ENCODE data around the gene CD46.

The CD46 gene

GRCh38 chr1:207804721-207805468 is 53.0 kb downstream of the CD46 start:
- TF ChIP-seq EZH2 (IDR thresholded peaks at IDR 0.05; ENCODE audit: borderline replicate concordance, low read depth, low read length, severe bottlenecking) = no peak
- no peak for TF ChIP-seq CTCF (IDR thresholded peaks at IDR 0.05; ENCODE audit: borderline replicate concordance, extremely low read depth, low read length, poor library complexity, severe bottlenecking)
- H3K27ac ChIP-seq (ENCODE audit: low read length) = no peak overlapping the region
- peaks cover 98% of the 10 kb centered on the region for H3K36me3 ChIP-seq (ENCODE audit: insufficient read depth, low read length)
- H3K4me1 ChIP-seq (ENCODE audit: insufficient read depth, low read length) = no peaks in the 10 kb centered on the region
- H4K20me1 ChIP-seq (ENCODE audit: insufficient read depth, low read length) = peaks cover 67% of the 10 kb centered on the region
- H2AFZ ChIP-seq (ENCODE audit: low read depth, low read length) = no peak overlapping the region
- H3K4me3 ChIP-seq (ENCODE audit: low read depth in 1 of 2, low read length in 2 of 2) = no peak overlapping the region
- H3K4me2 ChIP-seq (ENCODE audit: insufficient read depth, low read length) = no peak overlapping the region
- no peaks in the 10 kb centered on the region for H3K27me3 ChIP-seq (ENCODE audit: insufficient read depth, low read length, poor library complexity)
- H3K9ac ChIP-seq (ENCODE audit: low read depth, low read length) = no peak overlapping the region
- ATAC-seq (ENCODE audit: insufficient read depth, low read depth) = no peak
- peaks cover 15% of the 10 kb centered on the region for H3K79me2 ChIP-seq (ENCODE audit: insufficient read depth, low read length)
- no peak for DNase-seq
- no peaks in the 10 kb centered on the region for H3K9me3 ChIP-seq (ENCODE audit: insufficient read depth, low read length, severe bottlenecking)

DNA sequence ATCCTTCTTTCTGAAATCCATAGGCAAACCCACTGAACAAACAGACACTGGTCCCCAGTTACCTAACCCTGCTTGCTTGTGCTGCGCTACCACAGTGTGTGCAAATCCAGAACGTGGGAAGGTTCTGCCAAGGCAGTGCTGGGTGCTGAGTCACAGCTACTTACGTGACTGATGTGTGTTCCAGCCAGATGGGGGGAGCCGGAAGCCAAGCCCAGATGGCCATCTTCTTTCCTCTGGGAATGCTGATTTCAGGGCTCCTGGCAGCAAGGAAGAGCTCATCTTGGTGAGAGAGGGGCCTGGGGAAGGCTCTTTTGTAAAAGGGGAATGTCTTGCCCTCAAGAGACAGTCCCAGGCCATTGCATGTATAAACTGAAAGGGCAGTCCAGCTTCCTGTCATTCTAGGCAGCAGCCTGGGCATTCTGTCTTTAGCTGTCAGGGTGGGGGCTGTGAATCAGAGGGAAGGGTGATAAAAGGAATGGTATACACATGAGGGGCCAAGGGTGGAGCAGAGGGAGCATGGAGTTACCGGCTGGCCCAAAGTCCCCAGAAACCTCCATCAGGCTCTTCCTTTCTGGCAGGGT is 54.1 kb downstream of the CD46 start:
- ATAC-seq (ENCODE audit: insufficient read depth, low read depth) (no peak), DNase-seq (no peak)
- H3K27ac ChIP-seq (ENCODE audit: low read length) = no peak overlapping the region
- H4K20me1 ChIP-seq (ENCODE audit: insufficient read depth, low read length) = peaks cover 71% of the 10 kb centered on the region
- no peak overlapping the region for H2AFZ ChIP-seq (ENCODE audit: low read depth, low read length)
- TF ChIP-seq CTCF (IDR thresholded peaks at IDR 0.05; ENCODE audit: borderline replicate concordance, extremely low read depth, low read length, poor library complexity, severe bottlenecking) = no peak
- no peak for TF ChIP-seq EZH2 (IDR thresholded peaks at IDR 0.05; ENCODE audit: borderline replicate concordance, low read depth, low read length, severe bottlenecking)
- no peak overlapping the region for H3K9ac ChIP-seq (ENCODE audit: low read depth, low read length)
- H3K27me3 ChIP-seq (ENCODE audit: insufficient read depth, low read length, poor library complexity) = no peaks in the 10 kb centered on the region
- H3K4me1 ChIP-seq (ENCODE audit: insufficient read depth, low read length) = no peaks in the 10 kb centered on the region
- no peaks in the 10 kb centered on the region for H3K9me3 ChIP-seq (ENCODE audit: insufficient read depth, low read length, severe bottlenecking)
- no peak overlapping the region for H3K4me2 ChIP-seq (ENCODE audit: insufficient read depth, low read length)
- H3K79me2 ChIP-seq (ENCODE audit: insufficient read depth, low read length) = peaks cover 26% of the 10 kb centered on the region
- H3K4me3 ChIP-seq (ENCODE audit: low read depth in 1 of 2, low read length in 2 of 2) = no peak overlapping the region
- peaks cover 98% of the 10 kb centered on the region for H3K36me3 ChIP-seq (ENCODE audit: insufficient read depth, low read length)

GRCh38 chr1:207806531-207807325 is 54.9 kb downstream of the CD46 start:
- Histone ChIP-seq H3K27ac (ENCODE audit: low read length) (no peak overlapping the region), H3K4me2 (ENCODE audit: insufficient read depth, low read length) (no peak overlapping the region), H3K27me3 (ENCODE audit: insufficient read depth, low read length, poor library complexity) (no peaks in the 10 kb centered on the region), H3K36me3 (ENCODE audit: insufficient read depth, low read length) (peaks cover 98% of the 10 kb centered on the region), H3K79me2 (ENCODE audit: insufficient read depth, low read length) (peaks cover 31% of the 10 kb centered on the region), H3K4me3 (ENCODE audit: low read depth in 1 of 2, low read length in 2 of 2) (no peak overlapping the region), H3K9ac (ENCODE audit: low read depth, low read length) (no peak overlapping the region), H3K9me3 (ENCODE audit: insufficient read depth, low read length, severe bottlenecking) (no peaks in the 10 kb centered on the region), H4K20me1 (ENCODE audit: insufficient read depth, low read length) (peaks cover 73% of the 10 kb centered on the region), H3K4me1 (ENCODE audit: insufficient read depth, low read length) (no peaks in the 10 kb centered on the region), H2AFZ (ENCODE audit: low read depth, low read length) (no peak overlapping the region)
- ATAC-seq (ENCODE audit: insufficient read depth, low read depth) (no peak), DNase-seq (no peak)
- TF ChIP-seq CTCF (IDR thresholded peaks at IDR 0.05; ENCODE audit: borderline replicate concordance, extremely low read depth, low read length, poor library complexity, severe bottlenecking) (no peak), EZH2 (IDR thresholded peaks at IDR 0.05; ENCODE audit: borderline replicate concordance, low read depth, low read length, severe bottlenecking) (no peak)
